ENCODE data around the gene BID.

The BID gene

DNA sequence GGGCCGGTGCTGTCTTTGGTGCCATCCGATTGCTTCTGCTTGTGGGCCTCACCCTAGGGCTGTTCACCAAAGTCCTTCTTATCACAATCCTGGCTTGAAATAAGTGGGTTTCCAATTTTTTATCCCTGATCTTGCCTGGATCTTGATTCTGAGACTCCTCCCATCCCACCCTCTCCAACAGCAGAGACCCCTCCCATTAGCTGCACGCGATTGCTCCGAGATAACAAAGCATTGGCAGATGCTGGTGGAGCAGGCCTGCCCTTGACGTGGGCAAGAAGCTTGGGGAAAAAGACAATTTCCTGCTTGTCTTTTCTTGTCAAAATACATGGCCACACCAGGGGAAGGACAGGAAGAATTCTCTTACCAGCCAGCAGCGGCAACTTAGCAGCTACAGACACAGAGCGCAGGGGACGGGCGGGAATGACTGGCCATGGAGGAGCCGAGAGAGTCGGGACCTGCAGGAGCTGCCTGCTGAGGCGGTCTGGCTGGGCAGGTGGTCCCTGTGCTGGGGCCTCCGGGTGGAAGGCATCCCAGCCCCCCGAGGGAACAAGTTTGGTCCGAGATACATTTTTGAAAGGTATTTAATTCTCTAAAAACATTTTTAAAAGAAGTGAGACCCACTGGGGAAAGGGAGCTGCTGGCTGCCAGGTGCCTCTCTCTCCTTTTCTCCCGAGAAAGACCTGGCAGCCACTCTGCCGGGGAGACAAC is 9.7 kb upstream of the BID start:
- no peak for DNase-seq (ENCODE audit: low read depth)

DNA sequence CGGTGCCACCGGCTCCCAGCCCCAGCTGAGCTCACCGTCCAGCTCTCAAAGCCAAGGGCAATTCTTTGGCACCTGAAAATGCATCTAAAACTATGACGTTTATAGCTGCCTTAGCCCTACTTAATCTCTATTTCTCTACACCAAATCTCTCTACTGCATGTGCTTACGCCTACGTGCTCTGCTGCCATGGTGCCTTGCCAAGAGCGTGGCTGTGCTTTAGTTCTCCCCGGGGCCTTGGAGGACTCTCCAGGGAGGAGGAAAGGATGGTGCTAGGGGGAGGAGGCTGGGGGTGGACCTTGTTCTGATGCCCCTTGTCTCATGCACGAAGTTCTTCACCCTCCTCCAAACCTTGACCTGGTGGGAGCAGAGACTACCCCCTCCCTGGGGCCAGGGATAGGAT is 9.0 kb upstream of the BID start:
- DNase-seq (ENCODE audit: low read depth) = no peak

DNA sequence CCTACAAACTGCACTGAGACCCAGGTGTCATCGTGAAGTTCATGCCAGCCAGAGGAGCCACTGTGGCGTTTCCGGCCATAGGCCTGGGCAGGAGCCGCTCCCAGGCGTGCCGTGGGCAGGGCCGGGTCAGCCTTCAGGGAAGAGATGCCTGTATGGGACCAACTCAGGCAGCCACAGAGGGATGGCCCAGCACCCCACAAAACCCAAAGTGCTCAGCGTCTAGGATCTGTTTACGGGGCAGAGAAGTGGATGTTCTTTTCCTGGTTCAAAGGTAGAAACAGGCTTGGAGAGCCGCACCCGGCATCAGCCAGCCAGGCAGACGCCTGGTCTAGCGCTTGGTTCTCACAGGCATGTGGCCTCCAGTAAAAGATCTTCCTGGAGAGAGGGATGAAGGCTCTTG is 8.4 kb upstream of the BID start:
- no peak for DNase-seq (ENCODE audit: low read depth)

DNA sequence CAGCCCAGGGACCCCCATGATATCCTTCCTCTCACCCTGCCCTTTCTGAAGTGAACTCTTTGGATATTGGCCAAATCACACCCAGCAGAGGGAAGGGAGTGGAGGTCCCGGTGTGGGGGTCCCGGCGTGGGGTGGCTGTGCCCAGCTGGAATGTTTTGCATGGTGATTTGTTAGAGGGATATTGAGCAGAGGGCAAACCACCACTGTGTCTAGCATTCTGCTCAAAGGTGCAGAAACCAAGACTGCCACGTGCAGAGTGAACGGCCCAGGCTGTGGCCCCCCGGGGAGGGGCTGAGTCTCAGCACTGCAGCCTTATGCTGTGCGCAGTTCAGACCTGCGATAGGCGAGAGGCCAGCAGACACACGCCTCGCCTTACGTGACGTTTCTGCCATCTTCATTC is 7.9 kb upstream of the BID start:
- DNase-seq (ENCODE audit: low read depth) = no peak

DNA sequence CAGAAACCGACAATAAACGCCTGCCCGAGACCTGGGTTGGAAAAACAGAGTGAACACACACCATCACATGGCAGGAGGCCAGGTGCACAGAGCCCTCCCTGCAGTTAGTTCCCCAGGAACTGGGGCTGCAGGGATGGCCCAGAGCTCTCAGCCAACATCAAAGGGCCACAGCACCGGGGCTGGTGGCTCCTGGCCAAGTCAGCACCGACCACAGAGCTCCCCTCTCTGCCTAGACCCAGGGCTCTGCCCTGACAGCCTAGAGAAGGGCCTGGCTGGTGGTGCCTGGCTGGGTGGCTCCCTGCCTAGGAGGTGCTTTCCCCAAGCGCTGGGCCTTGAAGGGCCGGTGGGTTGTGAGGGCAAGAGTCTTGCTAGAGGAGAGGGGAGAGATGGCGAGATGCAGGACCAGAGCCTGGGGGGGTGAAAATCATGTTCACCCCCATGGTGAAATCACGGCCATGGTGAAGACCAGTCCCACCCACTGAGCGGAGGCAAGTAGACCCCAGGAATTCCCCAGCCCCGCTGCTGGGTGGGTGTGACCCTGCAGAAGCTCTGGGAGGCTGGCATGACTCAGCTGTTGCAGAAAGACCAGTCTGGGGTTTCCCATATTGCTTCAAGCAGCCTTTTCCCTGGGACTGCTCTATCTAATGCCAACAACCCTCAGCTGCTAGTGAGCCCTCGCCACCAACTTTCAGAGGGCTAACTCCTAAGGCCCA is 7.2 kb upstream of the BID start:
- DNase-seq (ENCODE audit: low read depth) = peak; percentile 29

DNA sequence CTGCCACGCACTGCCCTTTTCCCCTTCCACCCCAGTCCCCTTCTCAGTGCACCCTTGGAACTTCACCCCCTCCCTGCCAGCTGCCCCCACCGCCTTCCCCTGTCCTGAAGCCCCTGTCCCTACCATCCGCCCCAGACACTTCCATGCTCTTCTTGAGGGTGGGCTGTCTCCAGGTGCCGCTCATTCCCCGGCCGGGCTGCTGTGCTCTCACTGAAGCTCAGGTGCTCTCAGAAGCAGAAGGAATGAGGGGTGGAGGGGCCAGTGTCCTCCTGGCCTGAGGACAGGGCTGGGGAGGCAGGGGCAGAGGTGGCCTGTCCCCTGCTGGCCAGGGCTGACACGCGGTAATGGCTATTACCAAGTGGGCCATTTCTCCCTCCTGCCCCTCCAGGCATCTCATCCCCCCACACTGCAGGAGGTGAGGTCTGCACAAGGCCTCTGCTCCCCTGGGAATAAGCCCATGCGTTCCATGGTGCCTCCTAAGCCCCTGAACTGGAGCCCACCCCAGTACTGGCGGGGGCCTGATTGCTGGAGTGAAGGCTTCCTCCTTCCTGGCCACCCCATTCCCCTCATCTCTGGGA is 6.6 kb upstream of the BID start:
- DNase-seq (ENCODE audit: low read depth) = no peak

DNA sequence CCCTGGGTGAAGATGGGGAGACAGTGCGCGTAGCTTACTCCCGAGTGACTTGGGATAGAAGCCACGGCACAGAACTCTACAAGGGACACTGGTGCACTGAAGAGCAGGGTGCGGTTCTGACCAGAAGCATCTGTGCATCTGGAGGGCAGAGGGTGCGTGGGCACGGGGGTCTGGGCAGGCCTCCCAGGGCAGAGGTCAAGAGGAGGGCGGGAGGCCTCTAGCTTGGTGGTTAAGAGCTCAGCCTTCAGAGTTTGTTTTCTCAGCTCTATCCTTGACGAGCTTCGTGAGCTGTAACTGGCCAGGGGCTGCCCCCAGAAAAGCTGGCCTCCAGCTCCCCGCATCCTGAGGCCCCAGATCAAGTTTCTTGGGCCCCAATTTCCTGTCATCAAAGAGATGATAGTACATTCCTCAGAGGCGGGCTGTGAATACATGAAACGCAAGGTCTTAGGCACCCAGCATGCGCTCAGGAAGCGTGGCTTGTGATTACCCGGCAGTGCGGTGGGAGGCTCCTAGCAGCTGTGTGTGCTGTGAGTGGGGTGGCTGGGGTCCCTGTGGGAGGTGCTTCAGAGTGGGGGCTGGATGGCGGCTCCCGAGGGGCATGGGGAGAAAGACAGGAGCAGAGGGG is 6.0 kb upstream of the BID start:
- DNase-seq (ENCODE audit: low read depth) = no peak

DNA sequence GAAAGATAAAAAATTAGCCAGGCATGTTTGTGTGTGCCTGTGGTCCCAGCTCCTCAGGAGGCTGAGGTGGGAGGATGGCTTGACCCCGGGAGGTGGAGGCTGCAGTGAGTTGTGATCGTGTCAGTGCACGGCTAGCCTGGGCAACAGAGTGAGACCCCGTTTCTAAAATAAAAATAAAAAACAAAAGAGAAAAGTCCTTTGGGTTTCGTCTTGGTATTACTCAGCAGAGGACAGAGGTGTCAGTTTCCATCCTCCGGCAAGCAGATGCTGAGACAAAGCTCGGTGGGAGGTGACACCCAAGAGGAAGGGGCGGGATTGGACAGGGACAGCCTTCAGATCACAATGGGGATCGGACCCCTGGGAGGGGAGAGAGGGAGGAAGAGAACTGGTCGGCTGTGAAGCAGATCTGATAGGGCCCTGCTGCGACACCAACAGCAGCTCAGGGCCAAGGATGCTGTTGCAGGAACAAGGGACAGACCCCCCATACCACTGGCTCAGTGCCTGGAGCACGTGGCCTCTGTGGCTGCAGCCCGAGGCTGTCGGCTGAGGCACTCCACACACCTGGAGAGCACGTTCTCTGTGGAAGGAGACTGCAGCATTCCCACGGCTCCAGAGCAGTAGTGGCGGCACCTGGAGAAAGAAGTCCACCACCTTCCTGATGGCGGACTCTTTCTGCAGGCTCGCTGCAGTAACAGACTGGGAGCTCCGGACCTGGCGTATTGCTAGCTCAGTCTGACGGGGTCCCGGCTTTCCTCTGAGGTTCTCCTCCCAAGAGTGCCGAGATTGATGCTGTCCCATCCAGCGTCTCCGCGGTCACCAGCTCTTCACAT is 5.2 kb upstream of the BID start:
- DNase-seq (ENCODE audit: low read depth) = no peak

DNA sequence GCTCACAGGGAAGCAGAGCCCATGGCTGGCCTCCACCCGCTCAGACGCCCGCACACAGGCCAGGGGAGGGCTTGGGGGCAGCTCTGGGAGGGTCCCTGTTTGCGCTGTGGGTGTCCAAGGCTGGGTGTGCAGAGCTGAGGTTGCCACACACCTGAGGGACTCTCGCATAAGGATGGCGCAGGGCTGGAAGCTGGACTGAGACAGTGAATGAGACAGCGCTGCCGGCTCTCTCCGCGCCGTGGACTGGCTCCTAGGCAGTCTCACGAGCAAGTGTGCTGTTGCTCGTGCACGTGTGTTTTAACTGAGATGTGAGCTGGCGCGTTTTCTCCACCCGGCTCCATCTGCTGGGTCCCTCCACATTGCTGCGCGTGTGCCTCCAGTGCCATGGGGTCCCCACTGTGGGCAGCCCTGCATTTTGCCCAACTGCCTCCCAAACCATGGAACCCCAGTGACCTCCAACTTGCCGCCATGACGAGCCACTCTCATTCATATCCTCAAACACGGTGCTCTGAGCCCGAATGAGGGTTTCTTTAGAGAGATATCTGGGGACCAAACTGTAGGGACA is 4.2 kb upstream of the BID start:
- no peak for DNase-seq (ENCODE audit: low read depth)

DNA sequence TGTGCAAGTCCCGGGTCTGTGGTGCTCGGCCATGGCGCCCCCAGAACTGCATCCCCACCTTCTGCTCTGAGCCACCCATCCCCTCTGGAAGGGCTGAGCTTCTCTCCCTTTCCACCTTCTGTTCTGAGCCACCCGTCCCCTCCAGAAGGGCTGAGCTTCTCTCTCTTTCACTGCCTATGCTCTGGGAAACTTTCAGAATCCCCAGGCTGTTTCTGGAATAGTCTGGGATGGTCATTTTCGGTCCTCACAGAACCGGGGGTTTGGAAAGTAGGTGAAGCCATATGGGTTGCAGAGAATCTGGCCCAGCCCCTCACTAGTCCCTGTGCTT is 3.4 kb upstream of the BID start:
- no peak for DNase-seq (ENCODE audit: low read depth)

DNA sequence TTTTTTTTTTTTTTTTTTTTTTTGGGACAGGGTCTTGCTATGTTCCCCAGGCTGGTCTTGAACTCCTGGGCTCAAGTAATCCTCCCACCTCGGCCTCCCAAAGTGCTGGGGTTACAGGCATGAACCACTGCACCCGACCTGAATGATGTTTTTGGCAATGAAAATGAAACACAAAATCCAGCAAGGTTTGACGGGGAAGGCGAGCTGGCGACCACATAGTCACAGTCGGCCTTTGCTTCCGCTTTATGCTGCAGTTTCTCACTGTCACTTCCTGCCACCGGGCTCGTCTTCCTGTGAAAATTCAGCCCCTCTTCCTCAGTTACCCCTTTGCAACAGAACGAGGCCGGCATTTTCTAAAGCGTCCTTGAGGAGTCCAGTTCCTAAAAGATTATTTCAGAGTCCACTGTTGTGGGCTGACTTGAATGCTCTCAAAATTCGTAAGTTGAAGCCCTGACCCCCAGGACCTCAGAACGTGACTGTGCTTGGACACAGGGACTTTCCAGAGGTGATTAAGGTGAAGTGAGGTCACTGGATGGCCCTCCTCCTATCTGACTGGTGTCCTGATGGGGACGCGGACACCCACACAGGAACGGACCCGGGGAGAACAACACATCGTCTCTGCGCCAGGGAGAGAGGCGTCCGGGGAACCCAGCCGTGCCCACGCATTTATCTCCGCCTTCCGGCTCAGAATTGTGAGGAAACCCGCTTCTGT is 2.9 kb upstream of the BID start:
- DNase-seq (ENCODE audit: low read depth) = peak; percentile 51

DNA sequence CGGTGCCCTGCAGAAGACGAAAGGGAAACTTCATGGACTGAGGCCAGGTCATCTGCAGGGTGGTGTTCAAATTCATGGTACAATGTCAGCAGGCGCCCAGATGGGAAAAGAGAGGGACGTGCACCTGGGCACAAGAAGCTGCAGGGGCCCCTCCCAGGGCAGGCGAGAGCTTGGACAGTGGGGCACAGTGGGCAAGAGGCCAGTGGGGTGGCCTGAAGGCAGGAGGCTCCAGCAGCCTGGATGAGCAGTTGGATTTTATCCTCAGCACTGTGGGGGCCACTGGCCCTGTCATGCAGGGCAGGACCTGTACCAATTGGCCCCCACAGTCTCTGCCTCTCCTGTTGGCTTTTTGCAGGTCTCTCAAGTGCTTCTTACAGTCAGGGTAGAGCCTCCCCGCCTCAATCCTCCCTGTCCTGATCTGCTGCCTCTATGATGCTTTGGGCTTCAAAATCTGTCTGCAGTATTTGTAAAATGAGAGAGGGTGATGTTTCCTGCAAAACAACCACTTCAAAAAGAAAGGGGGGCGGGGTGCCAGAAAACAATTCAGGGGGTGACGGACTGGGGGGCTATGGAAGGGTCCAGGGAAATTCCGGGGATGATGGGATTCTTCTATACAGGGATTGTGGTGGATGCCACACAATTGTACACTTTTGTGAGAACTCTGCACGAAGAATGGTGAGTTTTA is 1.7 kb upstream of the BID start:
- DNase-seq (ENCODE audit: low read depth) = no peak

DNA sequence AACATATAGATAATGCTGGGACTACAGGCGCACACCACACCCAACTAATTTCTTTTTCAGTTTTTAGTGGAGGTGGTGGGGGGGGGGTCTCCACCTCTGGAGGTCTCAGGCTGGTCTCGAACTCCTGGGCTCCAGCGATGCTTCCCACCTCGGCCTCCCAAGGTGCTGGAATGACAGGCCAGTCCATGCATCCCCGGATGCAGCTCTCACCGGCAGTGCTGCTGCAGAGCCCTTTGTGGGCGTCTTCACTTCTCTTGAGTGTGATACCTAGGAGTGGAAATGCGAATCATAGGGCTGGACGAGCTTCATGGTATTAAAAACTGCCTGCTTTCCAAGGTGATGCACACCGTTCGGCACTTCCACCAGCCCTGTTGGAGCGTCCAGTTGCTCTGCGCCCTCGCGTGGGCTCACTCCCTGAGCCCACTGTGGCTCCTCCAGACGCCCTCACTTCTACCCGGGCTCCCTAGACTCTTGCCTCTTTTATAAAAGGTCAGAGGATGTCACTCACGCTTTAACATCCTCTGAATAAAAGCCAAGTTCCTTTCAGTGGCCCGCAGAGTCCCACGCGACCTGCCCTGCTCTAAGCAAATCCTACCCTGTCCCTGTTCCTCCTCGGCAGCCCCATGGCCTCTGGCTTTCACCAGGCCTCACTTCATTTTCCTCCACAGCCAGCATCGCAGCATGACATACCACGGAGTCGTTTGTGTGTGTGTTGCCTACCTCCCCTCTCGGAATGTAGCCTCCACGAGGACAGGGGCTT is 837 bp upstream of the BID start:
- DNase-seq (ENCODE audit: low read depth) = no peak

DNA sequence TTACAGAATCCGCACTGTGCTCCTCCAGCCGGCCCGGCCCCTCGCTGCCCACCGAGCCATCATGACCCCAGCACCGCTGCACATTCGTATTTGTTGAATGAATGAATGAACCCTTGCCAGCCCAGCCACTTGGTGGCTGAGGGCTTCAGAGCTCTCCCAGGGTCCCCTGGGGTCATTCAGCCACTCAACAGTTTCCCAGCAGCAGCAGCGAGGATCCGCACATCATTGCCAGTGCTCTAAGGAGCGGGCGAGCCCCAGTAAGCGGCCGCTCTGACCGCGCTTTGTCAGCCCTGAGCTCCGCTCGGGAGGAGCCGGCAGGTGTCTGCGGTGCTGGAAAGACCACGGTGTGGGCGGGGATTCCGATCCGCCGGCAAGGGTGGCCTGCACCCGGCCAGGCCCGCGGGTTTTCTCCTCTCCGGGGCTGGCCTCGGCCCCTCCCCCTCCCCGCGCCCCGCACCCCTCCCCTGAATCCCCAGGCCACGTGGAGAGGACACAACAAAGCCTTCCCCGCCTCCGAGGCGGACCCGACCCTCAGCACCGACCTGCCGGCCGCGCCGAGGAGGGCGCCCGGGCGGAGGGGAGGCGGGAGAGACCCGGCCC is 563 bp downstream of the BID start:
- peak; percentile 46 for DNase-seq (ENCODE audit: low read depth)

DNA sequence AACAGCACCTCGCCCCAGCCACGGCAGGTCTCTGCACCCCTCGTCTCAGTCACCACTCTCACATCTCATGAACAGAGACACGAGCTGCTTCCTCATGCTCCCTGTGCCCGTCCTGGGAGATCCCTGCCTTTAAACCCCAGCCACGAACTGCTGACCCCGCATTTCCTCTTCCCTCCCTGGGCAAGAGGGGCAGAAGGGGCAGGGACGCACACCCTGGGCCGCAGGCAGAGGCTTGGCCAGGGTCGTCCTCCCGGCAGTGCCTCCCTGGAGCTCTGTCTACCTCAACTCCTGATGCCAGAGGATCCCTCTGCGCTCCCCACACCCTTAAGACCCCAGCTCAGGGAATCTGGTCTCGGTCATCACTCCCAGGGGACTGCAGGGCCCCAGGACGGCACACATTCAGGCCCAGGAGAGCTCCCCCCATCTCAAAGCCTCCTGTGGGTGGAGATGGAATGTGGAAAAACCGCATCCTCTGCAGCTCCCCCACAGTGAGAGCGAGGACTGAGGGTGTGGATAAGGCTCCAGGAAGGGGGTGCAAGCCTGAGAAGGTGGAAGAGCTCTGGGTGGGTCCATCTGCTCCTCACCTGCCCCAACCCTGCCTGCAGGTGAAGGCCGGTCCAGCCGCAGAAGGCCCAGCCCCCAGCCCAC is 1.2 kb downstream of the BID start:
- DNase-seq (ENCODE audit: low read depth) = no peak

DNA sequence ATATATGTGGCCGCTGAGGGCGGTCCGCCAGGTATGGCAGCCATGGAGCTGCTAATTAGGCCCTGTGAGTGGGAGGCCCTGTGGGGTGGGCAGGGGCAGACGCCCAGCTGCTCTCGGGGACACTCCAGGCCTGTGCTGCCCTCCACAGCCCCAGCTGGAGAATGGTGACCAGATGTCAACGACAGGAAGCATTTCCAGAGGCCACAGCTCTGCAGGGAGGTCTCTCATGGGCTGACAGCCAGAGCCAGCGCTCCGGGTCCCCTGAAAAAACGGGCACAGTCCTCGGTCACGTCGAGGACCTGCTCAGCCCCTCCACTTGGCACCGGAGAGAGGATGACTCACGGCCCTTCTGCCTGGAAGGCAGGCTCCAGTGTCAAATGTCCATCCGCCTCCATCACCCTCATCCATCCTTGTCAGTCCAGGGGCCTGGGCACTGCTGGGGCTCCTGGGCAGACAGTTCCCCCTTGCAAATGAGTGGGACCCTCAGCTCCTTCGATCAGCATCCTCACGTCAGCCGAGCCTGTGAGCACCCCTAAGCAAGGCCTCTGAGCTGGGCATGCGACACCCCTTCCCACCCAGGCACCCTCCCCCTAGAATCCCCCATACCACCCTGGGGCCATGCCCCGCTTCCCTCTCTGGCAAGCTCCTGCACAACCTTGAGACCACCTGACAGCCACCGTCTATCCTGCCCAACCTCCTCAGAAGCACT is 1.9 kb downstream of the BID start:
- no peak for DNase-seq (ENCODE audit: low read depth)

DNA sequence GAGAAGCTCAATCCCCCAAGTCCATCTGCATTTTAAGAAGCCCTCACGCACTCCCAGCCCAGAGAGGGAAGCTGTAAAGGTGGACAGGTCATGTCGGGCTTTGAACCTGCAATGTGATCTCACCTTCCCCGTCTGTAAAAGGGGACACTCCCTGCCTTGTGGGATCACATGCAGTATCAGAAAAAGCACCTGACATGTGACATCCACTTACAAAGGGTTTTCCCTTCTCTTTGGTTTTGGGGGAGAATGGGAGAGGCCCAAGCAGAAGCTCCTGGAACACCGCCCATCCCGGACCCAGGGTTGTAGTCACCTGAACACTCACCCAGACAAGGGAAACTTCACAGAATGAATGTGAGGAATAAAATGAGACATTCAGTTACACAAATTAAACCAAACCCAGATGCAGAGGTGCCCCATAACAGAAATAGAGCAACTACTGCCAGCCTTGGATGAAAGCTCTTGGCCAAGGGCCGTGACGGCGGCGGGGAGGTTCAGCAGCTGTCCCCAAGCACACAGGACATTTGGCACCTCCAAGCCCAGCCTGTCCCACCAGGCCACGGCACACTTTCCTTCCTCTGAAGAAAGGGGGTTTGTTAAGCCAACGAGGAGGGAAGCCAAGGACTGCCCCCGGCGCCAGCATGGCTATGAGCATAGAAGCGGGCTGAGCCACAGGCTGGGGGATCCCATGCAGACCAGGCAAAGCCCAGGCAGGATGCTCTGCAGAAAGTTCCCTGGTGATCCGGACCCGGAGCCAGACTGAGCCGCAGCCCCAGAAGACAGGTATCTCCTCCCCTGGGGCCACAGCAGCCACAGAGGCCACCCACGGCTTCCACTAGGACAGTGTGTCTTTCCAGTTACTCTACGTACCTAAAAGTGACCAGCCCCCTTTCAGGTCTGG is 3.8 kb downstream of the BID start:
- no peak for DNase-seq (ENCODE audit: low read depth)

DNA sequence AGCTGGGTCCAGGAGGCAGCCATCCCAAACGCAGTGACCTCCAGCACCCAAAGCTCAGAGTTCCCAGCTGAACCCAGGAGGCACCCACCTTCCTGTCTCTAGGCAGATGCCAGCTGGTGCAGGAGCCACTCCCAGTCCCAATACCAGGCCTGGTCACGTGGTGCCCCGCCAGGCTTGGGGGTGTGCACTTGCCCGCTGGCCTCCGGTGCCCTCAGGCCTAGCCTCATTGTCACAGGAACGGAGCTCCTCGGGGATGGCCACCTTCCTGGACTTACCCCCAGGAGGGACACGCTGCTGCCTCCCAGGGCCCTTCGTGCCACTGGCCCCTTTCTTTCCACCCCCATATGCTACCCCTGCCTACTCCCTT is 4.6 kb downstream of the BID start:
- DNase-seq (ENCODE audit: low read depth) = no peak
